GM12878 (cell line): ENCODE data around the gene PLPPR1. TPM values are rescaled to one million over a fixed set of nuclear protein-coding genes. Genes with fewer than 3 reads are reported as not detected.

Experiments used
- ATAC-seq: fragments of 200-7000 bp; cut with Tn5 transposase; 3 replicates; pipeline ENCODE4 v1.9.1; 2020; ENCODE audit warnings: mild to moderate bottlenecking, moderate library complexity
- BruUV-seq: library from RNA; stranded (reverse); fragments of 400-500 nt; replicated peaks from 2 replicates; lab custom pipeline; 2021; lab: Mats Ljungman, UMichigan
- CTCF ChIA-PET: fragments of 300-600 bp; sonication (Branson Sonifier 250); formaldehyde crosslinking; extraction: SDS; loops from one replicate; lab custom pipeline; 2021; ENCODE audit warnings: inconsistent platforms; lab: Yijun Ruan, JAX
- POLR2A ChIA-PET: fragments of 350-600 bp; formaldehyde crosslinking; extraction: SDS; loops from one replicate; lab custom pipeline; 2021; ENCODE audit warnings: inconsistent platforms; lab: Charles Lee
- RAD21 ChIA-PET: fragments of 300-600 bp; sonication (Branson Sonifier 250); formaldehyde crosslinking; loops from one replicate; lab custom pipeline; 2023; ENCODE audit warnings: antibody characterized with exemption; ENCODE audit not compliant: unreplicated experiment; lab: Charles Lee
- SMC1A ChIA-PET: fragments of 300-600 bp; sonication (Branson Sonifier 250); formaldehyde crosslinking; loops from one replicate; lab custom pipeline; 2023; ENCODE audit not compliant: unreplicated experiment, uncharacterized antibody; lab: Charles Lee
- DNase-seq: peaks from one replicate; pipeline ENCODE4 v3.0.0-alpha.2; 2011; ENCODE audit warnings: low read depth, low spot score
- FAIRE-seq: peaks from 3 replicates; lab custom pipeline; 2011; peaks lifted over from hg19 to GRCh38; lab: Jason Lieb, UNC
- H2AFZ ChIP-seq: 2 replicates; pipeline ENCODE4 v1.6.0; 2011; ENCODE audit warnings: low read depth, low read length, control low read depth; ENCODE audit not compliant: control insufficient read depth
- H3K27ac ChIP-seq: 2 replicates; pipeline ENCODE4 v1.5.1; 2011; ENCODE audit warnings: control low read depth; ENCODE audit not compliant: control insufficient read depth, insufficient read depth
- H3K27me3 ChIP-seq, 2 experiments: replicated peaks in 1 of 2; 2 replicates each; pipeline versions ENCODE4 v1.6.0 to v1.6.1; 2011; ENCODE audit warnings: low read length in 1 of 2; ENCODE audit not compliant: control insufficient read depth in 2 of 2, insufficient read depth in 2 of 2
- H3K36me3 ChIP-seq, 2 experiments: 2 replicates each; pipeline ENCODE4 v1.5.1; 2011; ENCODE audit warnings: low read length in 1 of 2; ENCODE audit not compliant: control insufficient read depth in 2 of 2, insufficient read depth in 2 of 2
- H3K4me1 ChIP-seq: 2 replicates; pipeline ENCODE4 v1.6.1; 2011; ENCODE audit warnings: mild to moderate bottlenecking, low read length, moderate library complexity, mixed read lengths; ENCODE audit not compliant: control insufficient read depth, insufficient read depth
- H3K4me2 ChIP-seq: 2 replicates; pipeline ENCODE4 v1.6.0; 2011; ENCODE audit warnings: control low read depth; ENCODE audit not compliant: control insufficient read depth, insufficient read depth
- H3K4me3 ChIP-seq: fragments of 200-600 bp; sonication (generic); 2 replicates; pipeline ENCODE4 v1.5.1; 2016
- H3K79me2 ChIP-seq: 2 replicates; pipeline ENCODE4 v1.6.0; 2011; ENCODE audit warnings: low read length; ENCODE audit not compliant: control insufficient read depth, insufficient read depth
- H3K9ac ChIP-seq: 2 replicates; pipeline ENCODE4 v1.8.0; 2011; ENCODE audit warnings: low read length, control low read depth, mixed read lengths; ENCODE audit not compliant: control insufficient read depth, insufficient read depth
- H3K9me3 ChIP-seq: replicated peaks from 3 replicates; pipeline ENCODE4 v1.5.1; 2011; ENCODE audit warnings: mild to moderate bottlenecking, low read length; ENCODE audit not compliant: control insufficient read depth, insufficient read depth
- H4K20me1 ChIP-seq: 2 replicates; pipeline ENCODE4 v1.6.0; 2011; ENCODE audit not compliant: control insufficient read depth, insufficient read depth
- CEBPB ChIP-seq, 2 experiments: fragments of 150-350 bp in 1 of 2; IDR thresholded peaks; 2 replicates each; pipeline ENCODE4 v1.6.1; 2012 to 2014; ENCODE audit warnings: low read depth in 2 of 2, low read length in 2 of 2, borderline replicate concordance in 1 of 2, inconsistent platforms in 1 of 2
- ETV6 ChIP-seq, 2 experiments: fragments of 450-650 bp in 1 of 2; IDR thresholded peaks in 1 of 2; conservative IDR thresholded peaks in 1 of 2; 2 replicates each; pipeline ENCODE4 v1.6.1; 2014; ENCODE audit warnings: antibody characterized with exemption in 1 of 2, borderline replicate concordance in 1 of 2, low read depth in 1 of 2, mild to moderate bottlenecking in 1 of 2, moderate library complexity in 1 of 2
- FOXK2 ChIP-seq: fragments of 450-650 bp; IDR thresholded peaks from 2 replicates; pipeline ENCODE4 v1.6.1; 2017; ENCODE audit warnings: mild to moderate bottlenecking, moderate library complexity
- FOXM1 ChIP-seq: IDR thresholded peaks from 2 replicates; pipeline ENCODE4 v1.6.1; 2012; ENCODE audit warnings: low read depth, mild to moderate bottlenecking, inconsistent platforms, low read length, moderate library complexity
- KLF5 ChIP-seq: fragments of 450-650 bp; IDR thresholded peaks from 2 replicates; pipeline ENCODE4 v1.6.1; 2014; ENCODE audit warnings: mild to moderate bottlenecking; ENCODE audit not compliant: partially characterized antibody
- LARP7 ChIP-seq: fragments of 450-650 bp; IDR thresholded peaks from 2 replicates; pipeline ENCODE4 v1.6.1; 2017; ENCODE audit warnings: mild to moderate bottlenecking
- NR2C2 ChIP-seq: IDR thresholded peaks from 2 replicates; pipeline ENCODE4 v1.6.1; 2011; ENCODE audit warnings: borderline replicate concordance, low read depth; ENCODE audit not compliant: control insufficient read depth, insufficient read length
- POLR2A ChIP-seq: IDR thresholded peaks from 2 replicates; pipeline ENCODE4 v1.6.1; 2011; ENCODE audit warnings: low read depth, mild to moderate bottlenecking, low read length
- RB1 ChIP-seq: fragments of 450-650 bp; formaldehyde crosslinking; IDR thresholded peaks from 2 replicates; pipeline ENCODE4 v1.6.1; 2017; ENCODE audit warnings: mild to moderate bottlenecking, borderline replicate concordance
- SREBF1 ChIP-seq: IDR thresholded peaks from 2 replicates; pipeline ENCODE4 v1.6.1; 2012; ENCODE audit warnings: mild to moderate bottlenecking, low read length
- YY1 ChIP-seq: IDR thresholded peaks from 2 replicates; pipeline ENCODE4 v1.6.1; 2011; ENCODE audit warnings: low read depth, mild to moderate bottlenecking, low read length
- ZZZ3 ChIP-seq: IDR thresholded peaks from 2 replicates; pipeline ENCODE4 v1.6.1; 2011; ENCODE audit warnings: low read depth; ENCODE audit not compliant: control insufficient read depth, insufficient read length
- WGBS: methylation state at CpG from one replicate; pipeline ENCODE4 v1.1.6; 2016; ENCODE audit warnings: low lambda C conversion rate; ENCODE audit not compliant: insufficient replicate concordance, insufficient coverage; ENCODE audit errors: missing lambda C conversion rate; 5-methylcytosine and 5-hydroxymethylcytosine counted together
- in situ Hi-C: fragments of 300-500 bp; cut with MboI; formaldehyde crosslinking; loops from 9 replicates; pipeline ENCODE4 v1.14.3; 2018; ENCODE audit warnings: mixed read lengths
- intact Hi-C: fragments of 100-400 bp; cut with micrococcal nuclease; formaldehyde crosslinking; loops from one replicate; pipeline ENCODE4 v1.14.2; 2022; ENCODE audit not compliant: unreplicated experiment
- polyA plus RNA-seq, 11 experiments: library from polyadenylated mRNA; depleted of rRNA in 4 of 11; unstranded in 6 of 11; stranded (reverse) in 5 of 11; fragments of >200 nt; fragmentation: Nextera tagmentation in 4 of 11; fragmentation: Illumina TruSeq in 1 of 11; extraction: Ambion mirVana in 4 of 11; extraction: Trizol in 1 of 11; gene quantifications; 1 replicate in 1 of 11; 2 replicates in 10 of 11; pipeline versions ENCODE4 v1.2.1 to v1.2.3, GENCODE V29; 2011 to 2016; ENCODE audit warnings: inconsistent platforms in 2 of 11, missing spikeins in 2 of 11, low read depth in 1 of 11
- total RNA-seq, 4 experiments: library from RNA; depleted of rRNA in 3 of 4; stranded (reverse); fragments of >200 nt in 3 of 4; fragmentation: Illumina TruSeq in 1 of 4; extraction: Trizol in 1 of 4; gene quantifications; 2 replicates each; pipeline versions ENCODE4 v1.2.1 to v1.2.3, GENCODE V29; 2013 to 2021
- TF ChIP-seq, protein P1 (sequence below), 3 experiments: IDR thresholded peaks in 2 of 3; conservative IDR thresholded peaks in 1 of 3; 2 replicates each; pipeline ENCODE4 v1.5.1; 2011; ENCODE audit warnings: low read depth in 3 of 3, low read length in 3 of 3, mild to moderate bottlenecking in 3 of 3, control low read depth in 2 of 3, moderate library complexity in 2 of 3, inconsistent platforms in 1 of 3, mixed read lengths in 1 of 3; ENCODE audit not compliant: control insufficient read depth in 2 of 3, insufficient read depth in 1 of 3; ENCODE audit errors: extremely low read depth in 1 of 3

Gene PLPPR1
- total and polyA plus RNA-seq, 10 of the 15 experiments (the other 5 are each of a cell fraction or from before 2014, with no cell fraction given), result 0.69 TPM; not detected in 9

DNA sequence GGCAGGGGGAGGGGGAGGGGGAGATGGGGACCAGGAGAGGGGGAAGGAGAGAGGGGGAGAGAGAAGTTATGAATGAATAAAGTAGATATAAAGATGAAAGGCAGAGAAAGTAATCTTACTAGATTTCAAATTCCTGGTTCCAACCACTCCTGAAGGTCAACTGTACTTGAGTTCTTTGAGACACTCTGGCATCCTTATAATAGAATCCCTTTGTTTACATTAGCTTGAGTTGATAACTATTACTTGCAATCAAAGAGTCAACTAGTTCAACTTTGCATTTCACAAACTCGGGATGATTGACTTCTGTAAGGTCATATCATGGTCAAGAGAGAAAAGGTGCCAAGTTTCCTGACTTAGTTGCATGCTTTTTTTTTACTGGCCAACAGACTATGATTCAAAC lies 314.1 kb downstream of the PLPPR1 start:
- Histone ChIP-seq H3K9me3 (no peaks in the 10 kb centered on the region), H3K27ac (no peak overlapping the region), H3K27me3 (no peaks in the 10 kb centered on the region), H3K9ac (no peak overlapping the region), H2AFZ (no peak overlapping the region), H3K4me2 (no peak overlapping the region), H4K20me1 (no peaks in the 10 kb centered on the region), H3K79me2 (no peaks in the 10 kb centered on the region), H3K36me3 (no peaks in the 10 kb centered on the region), H3K4me3 (no peak overlapping the region), H3K4me1 (no peaks in the 10 kb centered on the region)
- CTCF ChIA-PET, result interaction anchor here (0.6 kb wide), 1 partner anchor 10 kb away, joined by 3 read pairs; no protein-coding TSS in a partner anchor
- RAD21 ChIA-PET, result no interaction called here
- SMC1A ChIA-PET, result no interaction called here
- FAIRE-seq (no peak), DNase-seq (no peak), ATAC-seq (no peak)
- intact Hi-C loops, result no loop called here
- in situ Hi-C loops, result no loop called here
- POLR2A ChIA-PET, result no interaction called here
- no TSS peak for BruUV-seq
- TF ChIP-seq FOXM1 (no peak), FOXK2 (no peak), SREBF1 (no peak)
- 0% methylated on average over 1 of the region's 1 CpG for WGBS

- TF ChIP-seq RB1 (no peak), ZZZ3 (no peak), ETV6 (conservative IDR thresholded peaks at IDR 0.05 in 1 of 2, IDR thresholded peaks at IDR 0.05 in 1 of 2; ENCODE audit: borderline replicate concordance in 1 of 2, low read depth in 1 of 2) (no peak), CEBPB (IDR thresholded peaks at IDR 0.05; ENCODE audit: borderline replicate concordance in 1 of 2, low read depth in 2 of 2, low read length in 2 of 2) (no peak), POLR2A (no peak), YY1 (no peak), LARP7 (no peak), NR2C2 (no peak), KLF5 (no peak)
- TF ChIP-seq, protein P1, sequence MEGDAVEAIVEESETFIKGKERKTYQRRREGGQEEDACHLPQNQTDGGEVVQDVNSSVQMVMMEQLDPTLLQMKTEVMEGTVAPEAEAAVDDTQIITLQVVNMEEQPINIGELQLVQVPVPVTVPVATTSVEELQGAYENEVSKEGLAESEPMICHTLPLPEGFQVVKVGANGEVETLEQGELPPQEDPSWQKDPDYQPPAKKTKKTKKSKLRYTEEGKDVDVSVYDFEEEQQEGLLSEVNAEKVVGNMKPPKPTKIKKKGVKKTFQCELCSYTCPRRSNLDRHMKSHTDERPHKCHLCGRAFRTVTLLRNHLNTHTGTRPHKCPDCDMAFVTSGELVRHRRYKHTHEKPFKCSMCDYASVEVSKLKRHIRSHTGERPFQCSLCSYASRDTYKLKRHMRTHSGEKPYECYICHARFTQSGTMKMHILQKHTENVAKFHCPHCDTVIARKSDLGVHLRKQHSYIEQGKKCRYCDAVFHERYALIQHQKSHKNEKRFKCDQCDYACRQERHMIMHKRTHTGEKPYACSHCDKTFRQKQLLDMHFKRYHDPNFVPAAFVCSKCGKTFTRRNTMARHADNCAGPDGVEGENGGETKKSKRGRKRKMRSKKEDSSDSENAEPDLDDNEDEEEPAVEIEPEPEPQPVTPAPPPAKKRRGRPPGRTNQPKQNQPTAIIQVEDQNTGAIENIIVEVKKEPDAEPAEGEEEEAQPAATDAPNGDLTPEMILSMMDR (IDR thresholded peaks at IDR 0.05 in 2 of 3, conservative IDR thresholded peaks at IDR 0.05 in 1 of 3; ENCODE audit: control insufficient read depth in 2 of 3, extremely low read depth in 1 of 3, insufficient read depth in 1 of 3, low read depth in 3 of 3, low read length in 3 of 3), result no peak
- in situ Hi-C loops, result no loop called here
- intact Hi-C loops, result no loop called here
- no peak overlapping the region for H3K4me3 ChIP-seq
- WGBS, result 0% methylated on average over 1 of the region's 1 CpG
- no peak overlapping the region for H3K9ac ChIP-seq
- ChIA-PET SMC1A (interaction anchor here (1.2 kb wide), 1 partner anchor 22 kb away, joined by 3 read pairs; no protein-coding TSS in a partner anchor), CTCF (interaction anchor here (0.6 to 2.8 kb wide), 2 partner anchors 39 to 1002 kb away, joined by 3 to 8 read pairs; no protein-coding TSS in a partner anchor), RAD21 (no interaction called here), POLR2A (no interaction called here)
- no peak overlapping the region for H3K4me2 ChIP-seq
- H3K36me3 ChIP-seq, result no peaks in the 10 kb centered on the region
- no peaks in the 10 kb centered on the region for H4K20me1 ChIP-seq
- no peaks in the 10 kb centered on the region for H3K9me3 ChIP-seq
- H2AFZ ChIP-seq, result no peak overlapping the region
- no TSS peak for BruUV-seq
- no peaks in the 10 kb centered on the region; a peak in 1 of 4 replicates for H3K27me3 ChIP-seq
- H3K79me2 ChIP-seq, result no peaks in the 10 kb centered on the region
- no peak overlapping the region for H3K27ac ChIP-seq
- ATAC-seq (no peak), FAIRE-seq (no peak), DNase-seq (no peak)
- H3K4me1 ChIP-seq, result no peaks in the 10 kb centered on the region
Measured at GRCh38 chr9:101350285-101350684, 321.8 kb downstream of the PLPPR1 start.
